ENCODE measurements around the gene MKI67. TPM values are rescaled to one million over a fixed set of nuclear protein-coding genes. Genes with fewer than 3 reads are reported as not detected.

MKI67 gene
- total RNA-seq, 1 donor from 2014 or later, result 140 TPM

- H3K27ac Mint-ChIP-seq (ENCODE audit: unreplicated experiment), result no peak overlapping the region
- no peak for TF ChIP-seq CTCF (conservative IDR thresholded peaks at IDR 0.05)
- H3K9me3 Mint-ChIP-seq, result no peaks in the 10 kb centered on the region
- H3K4me3 Mint-ChIP-seq, result no peak overlapping the region
- H3K36me3 Mint-ChIP-seq (ENCODE audit: low read depth), result no peaks in the 10 kb centered on the region
- no peak for DNase-seq (ENCODE audit: low read depth, low spot score)
- H3K27me3 Mint-ChIP-seq (ENCODE audit: low read depth), result no peaks in the 10 kb centered on the region
- H3K4me1 Mint-ChIP-seq, result peaks cover 6% of the 10 kb centered on the region
Measured at GRCh38 chr10:128054163-128054970, 71.9 kb downstream of the MKI67 start.

GRCh38 chr10:128053356-128053755 lies 72.9 kb downstream of the MKI67 start:
- DNase-seq (ENCODE audit: low read depth, low spot score), result no peak
- no peak overlapping the region for H3K27ac Mint-ChIP-seq (ENCODE audit: unreplicated experiment)
- no peaks in the 10 kb centered on the region for H3K27me3 Mint-ChIP-seq (ENCODE audit: low read depth)
- H3K9me3 Mint-ChIP-seq, result no peaks in the 10 kb centered on the region
- no peak overlapping the region for H3K4me3 Mint-ChIP-seq
- no peaks in the 10 kb centered on the region for H3K36me3 Mint-ChIP-seq (ENCODE audit: low read depth)
- peaks cover 7% of the 10 kb centered on the region for H3K4me1 Mint-ChIP-seq
- no peak for TF ChIP-seq CTCF (conservative IDR thresholded peaks at IDR 0.05)

GRCh38 chr10:128052696-128053095 lies 73.5 kb downstream of the MKI67 start:
- Mint-ChIP-seq H3K4me3 (no peak overlapping the region), H3K27ac (ENCODE audit: unreplicated experiment) (no peak overlapping the region), H3K36me3 (ENCODE audit: low read depth) (no peaks in the 10 kb centered on the region), H3K4me1 (peaks cover 14% of the 10 kb centered on the region), H3K9me3 (no peaks in the 10 kb centered on the region), H3K27me3 (ENCODE audit: low read depth) (no peaks in the 10 kb centered on the region)
- no peak for DNase-seq (ENCODE audit: low read depth, low spot score)
- no peak for TF ChIP-seq CTCF (conservative IDR thresholded peaks at IDR 0.05)

- H3K27ac Mint-ChIP-seq (ENCODE audit: unreplicated experiment), result no peak overlapping the region
- H3K4me1 Mint-ChIP-seq, result peaks cover 17% of the 10 kb centered on the region
- H3K27me3 Mint-ChIP-seq (ENCODE audit: low read depth), result no peaks in the 10 kb centered on the region
- H3K36me3 Mint-ChIP-seq (ENCODE audit: low read depth), result no peaks in the 10 kb centered on the region
- DNase-seq (ENCODE audit: low read depth, low spot score), result no peak
- no peak for TF ChIP-seq CTCF (conservative IDR thresholded peaks at IDR 0.05)
- no peaks in the 10 kb centered on the region for H3K9me3 Mint-ChIP-seq
- no peak overlapping the region for H3K4me3 Mint-ChIP-seq
Measured at GRCh38 chr10:128051548-128051947, 74.7 kb downstream of the MKI67 start.

GRCh38 chr10:128050936-128051335 lies 75.3 kb downstream of the MKI67 start:
- H3K27ac Mint-ChIP-seq (ENCODE audit: unreplicated experiment), result no peak overlapping the region
- no peak overlapping the region for H3K4me3 Mint-ChIP-seq
- H3K9me3 Mint-ChIP-seq, result no peaks in the 10 kb centered on the region
- no peak for DNase-seq (ENCODE audit: low read depth, low spot score)
- no peaks in the 10 kb centered on the region for H3K27me3 Mint-ChIP-seq (ENCODE audit: low read depth)
- no peaks in the 10 kb centered on the region for H3K36me3 Mint-ChIP-seq (ENCODE audit: low read depth)
- H3K4me1 Mint-ChIP-seq, result peaks cover 17% of the 10 kb centered on the region
- TF ChIP-seq CTCF (conservative IDR thresholded peaks at IDR 0.05), result no peak
